ENCODE measurements around the gene PRICKLE2.

The PRICKLE2 gene

DNA sequence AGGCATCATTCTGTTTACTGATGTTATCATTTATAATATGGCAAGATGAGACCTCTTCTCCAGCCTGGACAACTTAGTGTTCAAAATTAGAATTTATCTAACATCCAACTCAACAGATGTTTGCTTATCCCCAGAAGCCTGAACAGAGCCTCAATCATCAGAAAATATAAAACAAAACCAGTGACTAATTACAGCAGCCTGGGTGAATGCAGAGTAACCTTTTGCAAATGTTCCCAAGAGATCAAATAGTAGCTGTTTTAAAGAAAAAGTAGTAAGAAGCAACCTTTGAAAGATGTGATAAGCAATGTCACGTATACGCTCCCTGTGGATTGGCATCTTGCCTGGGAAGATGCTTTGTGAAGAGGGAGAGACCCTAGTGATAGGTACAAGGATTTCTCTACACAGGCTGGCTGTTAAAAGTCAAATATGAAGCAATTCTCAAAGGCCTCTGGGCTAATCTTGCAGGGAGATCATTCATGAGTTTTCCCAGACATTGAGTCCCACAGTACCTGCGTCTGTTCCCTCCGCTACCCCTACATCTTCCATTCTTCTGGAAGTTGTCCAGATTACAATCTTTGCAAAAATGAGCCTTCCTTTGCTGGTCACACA, 39.3 kb upstream of the PRICKLE2 start:
- H3K4me1 Mint-ChIP-seq (ENCODE audit: low read depth in 2 of 2), result no peaks in the 10 kb centered on the region
- ATAC-seq (replicated peaks), result no peak
- no peak overlapping the region for H3K4me3 Mint-ChIP-seq
- no peak overlapping the region for H3K27ac Mint-ChIP-seq
- H3K27me3 Mint-ChIP-seq, result peaks cover 8 to 42% of the 10 kb centered on the region in 2 donors
- H3K36me3 Mint-ChIP-seq (ENCODE audit: insufficient read depth), result no peaks in the 10 kb centered on the region
- DNase-seq, result no peak
- H3K9me3 Mint-ChIP-seq, result peaks cover 0 to 3% of the 10 kb centered on the region in 2 donors

DNA sequence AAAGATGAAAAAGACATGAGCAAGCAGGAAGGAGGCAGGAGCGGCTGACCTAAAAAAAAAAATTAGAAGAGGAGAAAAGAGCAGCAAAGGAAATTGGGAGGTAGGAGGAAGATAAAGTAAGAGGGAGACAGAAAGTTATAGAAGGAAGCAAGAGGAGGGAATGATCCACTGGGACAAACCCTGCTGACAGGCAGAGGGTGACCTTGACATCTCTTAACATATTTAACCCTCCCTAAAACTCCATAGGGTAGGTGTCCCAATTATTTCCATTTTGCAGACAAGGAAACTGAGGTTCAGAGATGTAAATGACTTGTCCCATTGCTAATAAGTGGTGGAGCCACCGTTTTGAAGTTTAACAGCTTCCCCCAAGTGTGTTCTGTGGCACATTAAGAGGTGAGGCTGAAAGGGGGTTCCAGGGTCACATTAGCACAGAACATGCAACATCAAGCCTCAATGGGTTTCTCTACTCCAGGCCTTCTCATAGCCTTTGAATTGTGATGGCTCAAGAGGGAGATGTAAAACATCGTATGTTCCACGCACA, 37.4 kb upstream of the PRICKLE2 start:
- peaks cover 0 to 5% of the 10 kb centered on the region in 2 donors for H3K9me3 Mint-ChIP-seq
- DNase-seq (no peak), ATAC-seq (replicated peaks) (no peak)
- H3K27ac Mint-ChIP-seq, result no peak overlapping the region
- no peaks in the 10 kb centered on the region for H3K4me1 Mint-ChIP-seq (ENCODE audit: low read depth in 2 of 2)
- no peak overlapping the region for H3K4me3 Mint-ChIP-seq
- H3K27me3 Mint-ChIP-seq, result peaks cover 0 to 28% of the 10 kb centered on the region in 2 donors
- no peaks in the 10 kb centered on the region for H3K36me3 Mint-ChIP-seq (ENCODE audit: insufficient read depth)

DNA sequence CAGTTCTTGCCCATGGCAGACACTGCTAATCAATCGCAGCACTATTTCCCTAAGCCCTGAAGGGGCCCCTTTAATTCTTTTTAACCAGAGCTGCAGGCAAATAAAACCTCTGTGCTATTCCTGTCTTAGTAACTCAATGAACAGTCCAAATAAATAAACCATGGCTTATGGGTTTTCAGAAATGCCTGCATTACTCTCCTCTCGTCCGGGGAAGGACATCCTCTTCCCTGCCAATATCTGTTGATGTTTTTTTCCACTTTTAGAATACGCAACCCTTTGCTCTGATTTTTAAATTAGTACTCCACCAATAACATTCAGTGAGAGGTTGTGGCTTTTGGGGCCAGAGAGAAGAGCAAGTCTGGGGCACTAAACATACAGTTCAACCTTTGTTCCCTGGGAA, 35.2 kb upstream of the PRICKLE2 start:
- Mint-ChIP-seq H3K27ac (no peak overlapping the region), H3K4me1 (ENCODE audit: low read depth in 2 of 2) (no peaks in the 10 kb centered on the region), H3K9me3 (peaks cover 0 to 6% of the 10 kb centered on the region in 2 donors), H3K27me3 (peaks cover 0 to 19% of the 10 kb centered on the region in 2 donors), H3K4me3 (no peak overlapping the region), H3K36me3 (ENCODE audit: insufficient read depth) (no peaks in the 10 kb centered on the region)
- ATAC-seq (replicated peaks) (no peak), DNase-seq (no peak)

DNA sequence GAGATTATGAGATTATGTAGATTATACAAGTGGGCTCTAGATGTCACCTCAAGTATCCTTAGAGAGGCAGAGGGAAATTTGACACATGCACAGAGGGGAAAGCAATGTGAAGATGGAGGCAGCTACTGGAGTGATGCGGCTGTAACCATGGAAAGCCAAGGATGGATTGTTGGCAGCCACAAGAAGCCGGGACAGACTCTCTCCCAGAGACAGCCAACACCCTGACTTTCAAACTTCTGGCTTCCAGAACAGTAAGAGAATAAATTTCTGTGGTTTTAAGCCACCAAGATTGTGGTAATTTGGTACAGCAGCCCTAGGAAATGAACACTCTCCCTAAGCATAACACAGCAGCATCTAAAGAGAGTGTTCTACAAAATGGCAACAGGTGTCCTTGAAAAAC, 34.4 kb upstream of the PRICKLE2 start:
- H3K4me3 Mint-ChIP-seq, result no peak overlapping the region
- H3K27me3 Mint-ChIP-seq, result peaks cover 0 to 11% of the 10 kb centered on the region in 2 donors
- no peak overlapping the region for H3K27ac Mint-ChIP-seq
- no peaks in the 10 kb centered on the region for H3K4me1 Mint-ChIP-seq (ENCODE audit: low read depth in 2 of 2)
- no peak for ATAC-seq (replicated peaks)
- no peaks in the 10 kb centered on the region for H3K36me3 Mint-ChIP-seq (ENCODE audit: insufficient read depth)
- H3K9me3 Mint-ChIP-seq, result peaks cover 0 to 6% of the 10 kb centered on the region in 2 donors
- no peak for DNase-seq

DNA sequence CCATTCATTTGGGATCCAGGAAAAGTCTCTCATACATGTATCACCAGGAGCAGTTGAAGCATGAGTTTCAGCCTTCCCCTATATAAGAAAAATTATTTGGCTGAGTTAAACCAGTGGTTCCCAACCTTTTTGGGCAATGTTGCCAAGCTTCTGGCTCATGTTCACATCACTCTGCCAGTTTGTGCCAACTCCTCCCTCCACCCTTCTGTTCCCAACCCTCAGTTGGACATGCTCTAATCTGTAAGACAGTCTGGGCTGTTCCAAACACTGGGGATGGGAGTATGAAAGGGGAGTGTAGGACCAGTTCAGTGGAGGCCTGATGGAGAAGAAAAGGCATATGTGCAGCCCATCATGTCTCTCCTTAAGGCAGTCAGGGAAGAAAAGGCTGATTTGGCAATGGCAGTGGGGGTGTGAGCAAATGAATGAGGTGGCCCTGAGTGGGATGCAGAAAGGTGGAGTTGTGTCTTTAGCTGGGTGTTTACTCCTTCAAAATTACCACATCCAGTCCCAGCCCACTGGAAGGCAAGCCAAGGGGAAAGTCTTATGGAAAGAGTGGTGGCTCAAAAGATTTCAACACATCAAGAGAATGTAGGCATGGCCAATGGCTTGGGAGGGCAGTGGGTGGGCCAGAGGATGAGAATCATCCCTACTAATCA, 32.0 kb upstream of the PRICKLE2 start:
- ATAC-seq (replicated peaks) (no peak), DNase-seq (no peak)
- no peak overlapping the region for H3K4me3 Mint-ChIP-seq
- peaks cover 0 to 4% of the 10 kb centered on the region in 2 donors for H3K9me3 Mint-ChIP-seq
- H3K27me3 Mint-ChIP-seq, result peaks cover 0 to 9% of the 10 kb centered on the region in 2 donors
- no peaks in the 10 kb centered on the region for H3K36me3 Mint-ChIP-seq (ENCODE audit: insufficient read depth)
- H3K27ac Mint-ChIP-seq, result no peak overlapping the region
- H3K4me1 Mint-ChIP-seq (ENCODE audit: low read depth in 2 of 2), result no peaks in the 10 kb centered on the region

DNA sequence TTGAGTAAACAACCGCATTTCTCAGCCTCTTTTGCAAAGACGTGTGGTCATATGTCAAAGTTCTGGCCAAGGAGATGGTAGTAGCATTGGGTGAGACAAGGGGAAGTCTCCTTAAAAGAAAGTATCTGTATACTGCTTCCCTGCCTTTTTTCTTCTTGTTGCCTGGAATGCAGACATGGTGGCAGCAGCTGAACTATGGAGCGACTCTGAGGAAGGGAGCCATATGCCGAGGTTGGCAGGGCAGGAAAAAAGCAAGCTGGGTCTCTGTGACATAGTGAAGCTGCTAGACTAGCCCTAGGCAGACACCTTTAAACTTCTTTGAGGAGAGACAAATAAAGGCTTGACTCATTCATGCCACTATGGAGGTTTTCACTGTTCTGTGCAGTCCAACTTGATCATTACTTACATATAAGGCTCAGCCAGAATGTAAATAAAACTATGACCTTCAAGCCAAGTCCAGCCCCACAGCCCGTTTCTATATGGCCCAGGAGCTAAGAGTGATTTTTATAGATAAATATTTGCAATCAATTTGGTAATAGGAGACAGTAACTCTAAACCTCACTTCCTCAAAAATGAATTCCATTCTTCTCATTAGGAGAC, 30.6 kb upstream of the PRICKLE2 start:
- Mint-ChIP-seq H3K4me3 (no peak overlapping the region), H3K27ac (no peak overlapping the region), H3K4me1 (ENCODE audit: low read depth in 2 of 2) (no peaks in the 10 kb centered on the region), H3K27me3 (peaks cover 0 to 9% of the 10 kb centered on the region in 2 donors), H3K9me3 (peaks cover 0 to 3% of the 10 kb centered on the region in 2 donors), H3K36me3 (ENCODE audit: insufficient read depth) (no peaks in the 10 kb centered on the region)
- ATAC-seq (replicated peaks) (no peak), DNase-seq (no peak)

DNA sequence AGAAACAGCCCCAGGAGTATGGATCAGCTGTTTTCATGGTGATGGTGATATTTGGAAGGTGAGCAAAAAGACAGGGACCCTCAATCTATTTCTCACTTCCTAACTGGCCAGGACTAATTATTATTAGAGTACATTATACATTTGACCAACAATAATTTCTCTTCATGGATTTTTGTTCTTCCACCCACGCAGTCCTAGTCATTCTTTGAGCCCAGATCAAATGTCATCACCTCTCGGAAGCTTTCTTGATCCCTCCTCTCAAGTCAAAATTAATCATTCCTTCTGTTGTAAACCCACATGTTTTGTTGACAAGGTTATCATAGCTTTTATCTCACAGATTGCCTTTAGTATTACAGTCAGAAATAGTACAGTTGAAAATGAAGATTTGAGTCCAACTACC, 29.2 kb upstream of the PRICKLE2 start:
- Mint-ChIP-seq H3K4me3 (no peak overlapping the region), H3K9me3 (peaks cover 0 to 3% of the 10 kb centered on the region in 2 donors), H3K36me3 (ENCODE audit: insufficient read depth) (no peaks in the 10 kb centered on the region), H3K27ac (no peak overlapping the region), H3K4me1 (ENCODE audit: low read depth in 2 of 2) (no peaks in the 10 kb centered on the region), H3K27me3 (peaks cover 0 to 9% of the 10 kb centered on the region in 2 donors)
- ATAC-seq (replicated peaks) (no peak), DNase-seq (no peak)

DNA sequence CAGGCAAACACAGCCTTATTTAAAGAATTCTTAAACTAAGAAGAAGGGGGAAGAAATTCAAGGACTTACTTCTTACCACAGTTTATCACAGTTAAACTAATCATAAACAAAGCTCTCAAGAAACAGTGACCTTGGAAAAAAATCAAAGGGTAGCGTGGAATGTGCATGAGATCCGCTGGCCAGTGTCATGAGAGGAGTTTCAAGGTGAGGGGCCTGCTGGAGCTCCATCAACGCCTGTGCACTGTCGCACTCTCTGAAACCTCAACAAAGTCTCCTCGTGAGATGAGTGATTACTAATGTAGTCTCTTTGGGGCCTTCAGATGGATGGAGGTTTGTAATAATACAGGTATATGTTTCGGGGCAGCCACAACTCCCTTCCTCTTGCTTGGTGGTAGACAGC, 28.4 kb upstream of the PRICKLE2 start:
- no peak for ATAC-seq (replicated peaks)
- DNase-seq, result no peak
- Mint-ChIP-seq H3K4me1 (ENCODE audit: low read depth in 2 of 2) (no peaks in the 10 kb centered on the region), H3K36me3 (ENCODE audit: insufficient read depth) (no peaks in the 10 kb centered on the region), H3K27ac (no peak overlapping the region), H3K27me3 (peaks cover 0 to 9% of the 10 kb centered on the region in 2 donors), H3K4me3 (no peak overlapping the region), H3K9me3 (peaks cover 0 to 3% of the 10 kb centered on the region in 2 donors)

DNA sequence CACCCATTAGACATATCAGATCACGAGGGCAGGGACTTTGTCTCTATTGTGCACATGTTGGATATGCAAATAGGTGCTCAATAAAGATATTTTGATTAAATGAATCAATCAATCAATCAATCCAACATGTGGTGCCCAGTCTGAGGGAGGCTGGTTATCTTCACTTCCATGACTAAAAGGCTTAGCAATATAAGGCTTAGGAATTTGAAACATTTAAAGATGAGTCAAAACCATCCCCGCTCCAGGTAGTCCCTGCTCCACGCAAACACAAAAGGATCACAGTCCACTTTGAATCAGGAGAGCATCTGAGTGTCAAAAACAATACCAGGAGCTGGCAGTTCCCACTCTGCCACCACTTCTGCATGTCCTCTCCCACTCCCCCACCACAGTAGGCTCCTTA, 25.8 kb upstream of the PRICKLE2 start:
- no peak overlapping the region for H3K27ac Mint-ChIP-seq
- no peak for ATAC-seq (replicated peaks)
- H3K9me3 Mint-ChIP-seq, result no peaks in the 10 kb centered on the region
- H3K36me3 Mint-ChIP-seq (ENCODE audit: insufficient read depth), result no peaks in the 10 kb centered on the region
- DNase-seq, result no peak
- no peaks in the 10 kb centered on the region for H3K4me1 Mint-ChIP-seq (ENCODE audit: low read depth in 2 of 2)
- no peak overlapping the region for H3K4me3 Mint-ChIP-seq
- H3K27me3 Mint-ChIP-seq, result peaks cover 0 to 8% of the 10 kb centered on the region in 2 donors

DNA sequence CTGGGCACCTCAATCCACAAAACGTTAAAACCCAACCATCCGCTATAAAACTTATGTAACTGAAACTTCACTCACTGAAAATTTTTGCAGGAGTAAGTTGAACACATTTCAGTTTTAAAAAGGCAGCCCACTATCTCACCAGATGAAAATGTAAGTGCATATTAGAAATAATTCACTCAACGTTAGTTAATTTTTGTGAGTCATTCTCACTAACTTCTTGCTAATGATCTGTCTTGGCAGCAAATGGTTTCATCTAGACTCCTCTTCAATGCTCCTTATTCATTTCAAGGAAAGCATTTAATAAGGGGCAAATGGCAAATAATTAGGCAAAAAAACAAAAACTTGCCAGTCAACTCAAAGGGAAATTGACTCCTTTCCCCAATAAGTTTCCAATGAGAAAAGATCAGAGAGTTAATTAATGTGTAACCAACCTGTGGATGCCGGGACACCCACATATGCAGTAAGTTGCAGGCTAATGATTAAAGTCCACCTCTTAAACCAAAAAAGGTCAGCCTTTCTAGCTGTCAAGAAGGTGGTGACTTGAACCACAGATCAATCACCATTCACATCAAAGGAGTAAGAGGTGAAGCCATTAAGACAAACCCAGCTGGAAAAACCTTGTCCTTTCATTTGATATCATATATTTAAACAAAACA, 22.9 kb upstream of the PRICKLE2 start:
- DNase-seq (no peak), ATAC-seq (replicated peaks) (no peak)
- Mint-ChIP-seq H3K9me3 (no peaks in the 10 kb centered on the region), H3K4me1 (ENCODE audit: low read depth in 2 of 2) (no peaks in the 10 kb centered on the region), H3K36me3 (ENCODE audit: insufficient read depth) (no peaks in the 10 kb centered on the region), H3K27ac (no peak overlapping the region), H3K27me3 (peaks cover 0 to 8% of the 10 kb centered on the region in 2 donors), H3K4me3 (no peak overlapping the region)

DNA sequence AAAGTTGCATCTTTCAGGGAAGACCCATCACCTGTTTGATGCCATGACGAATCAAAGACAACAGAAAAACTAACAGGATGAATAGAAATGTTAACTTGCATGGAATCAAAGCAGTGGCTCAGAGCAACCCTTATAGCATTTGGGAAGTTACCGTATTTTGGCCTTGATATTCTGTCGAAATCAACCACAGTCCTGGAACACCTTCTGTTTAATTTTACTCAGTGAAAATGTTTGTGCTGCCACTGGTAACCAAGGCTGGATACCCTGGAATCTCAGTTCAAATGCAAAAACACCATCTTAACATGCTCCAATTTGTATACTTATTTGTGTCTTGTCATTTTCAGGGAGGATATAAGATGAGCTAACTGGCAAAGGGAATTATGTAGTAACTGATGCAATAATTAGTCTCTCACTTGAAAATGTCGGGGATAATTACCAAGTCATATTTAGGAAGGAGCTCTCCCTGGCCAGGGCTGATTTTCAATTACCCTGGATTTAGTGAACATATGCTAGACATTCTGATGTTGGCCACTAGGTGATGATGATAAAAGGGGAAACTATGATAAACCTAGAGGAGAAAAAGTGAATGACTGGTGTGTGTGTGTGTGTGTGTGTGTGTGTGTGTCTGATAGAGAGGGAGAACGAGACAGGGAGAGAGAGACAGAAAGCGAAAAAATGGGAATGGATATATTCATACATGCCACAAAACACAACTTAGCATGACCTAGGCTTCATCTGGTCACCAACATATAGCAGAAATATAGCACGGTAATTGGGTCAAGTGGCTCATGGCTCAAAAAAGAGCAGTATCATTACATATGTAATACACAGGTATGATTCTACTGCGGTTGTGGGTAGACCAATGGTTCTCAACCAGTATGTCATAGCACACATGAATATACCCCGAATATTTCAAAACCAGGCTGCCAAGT, 19.0 kb upstream of the PRICKLE2 start:
- Mint-ChIP-seq H3K9me3 (peaks cover 2 to 7% of the 10 kb centered on the region in 2 donors), H3K36me3 (ENCODE audit: insufficient read depth) (no peaks in the 10 kb centered on the region), H3K4me3 (no peak overlapping the region), H3K27me3 (peaks cover 0 to 8% of the 10 kb centered on the region in 2 donors), H3K4me1 (ENCODE audit: low read depth in 2 of 2) (no peaks in the 10 kb centered on the region), H3K27ac (no peak overlapping the region)
- DNase-seq, result no peak
- no peak for ATAC-seq (replicated peaks)

DNA sequence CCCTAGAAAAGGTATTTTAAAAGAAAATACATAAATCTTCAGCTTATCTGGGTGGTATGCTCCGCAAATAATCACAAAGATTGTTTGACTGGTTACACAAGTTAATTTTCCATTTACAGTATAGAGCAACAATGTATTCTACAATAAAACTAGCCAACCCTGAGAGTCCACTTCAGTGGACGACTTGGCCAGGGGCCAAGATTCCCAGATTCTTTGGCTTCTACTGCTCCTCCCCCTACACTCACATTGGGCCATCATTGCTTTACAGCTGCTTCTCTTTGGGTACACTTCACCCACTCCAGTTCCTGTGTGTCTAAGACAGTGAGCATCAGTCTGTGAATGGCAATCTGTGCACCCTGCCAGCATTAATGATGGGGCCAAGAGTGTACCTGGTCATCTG, 17.2 kb upstream of the PRICKLE2 start:
- DNase-seq (no peak), ATAC-seq (replicated peaks) (no peak)
- Mint-ChIP-seq H3K9me3 (peaks cover 2 to 7% of the 10 kb centered on the region in 2 donors), H3K4me1 (ENCODE audit: low read depth in 2 of 2) (no peaks in the 10 kb centered on the region), H3K4me3 (no peak overlapping the region), H3K27ac (no peak overlapping the region), H3K36me3 (ENCODE audit: insufficient read depth) (no peaks in the 10 kb centered on the region), H3K27me3 (peaks cover 0 to 8% of the 10 kb centered on the region in 2 donors)

DNA sequence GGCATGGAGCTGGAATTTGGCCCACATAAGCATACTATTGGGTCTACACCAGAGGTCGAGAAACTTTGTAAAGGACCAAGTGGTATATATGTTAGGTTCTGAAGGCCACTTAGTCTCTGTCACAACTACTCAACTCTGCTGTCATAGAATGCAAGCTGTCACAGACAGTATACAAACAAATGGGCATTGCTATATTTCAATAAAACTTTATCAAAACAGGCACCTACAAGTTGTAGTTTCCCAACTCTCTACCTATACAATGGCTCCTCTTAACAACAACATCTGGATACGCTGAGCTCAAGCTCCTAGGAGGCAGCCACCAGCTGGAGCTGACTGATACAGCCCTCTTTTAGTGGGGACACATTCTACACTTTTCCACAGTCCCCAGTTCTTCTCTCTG, 15.7 kb upstream of the PRICKLE2 start:
- ATAC-seq (replicated peaks) (no peak), DNase-seq (no peak)
- Mint-ChIP-seq H3K9me3 (peaks cover 2 to 13% of the 10 kb centered on the region in 2 donors), H3K36me3 (ENCODE audit: insufficient read depth) (no peaks in the 10 kb centered on the region), H3K4me3 (no peak overlapping the region), H3K4me1 (ENCODE audit: low read depth in 2 of 2) (no peaks in the 10 kb centered on the region), H3K27ac (no peak overlapping the region), H3K27me3 (no peaks in the 10 kb centered on the region)
